Pancreas (tissue), 10 donors: ENCODE measurements around the gene MB21D2. TPM values are rescaled to one million over a fixed set of nuclear protein-coding genes. Genes with fewer than 3 reads are reported as not detected.

Experiments
- ATAC-seq, 4 donors: fragments of 200-7000 bp; cut with Tn5 transposase; one replicate each; pipeline versions ENCODE4 v1.8.0 to v1.9.1; 2020; ENCODE audit warnings: mild to moderate bottlenecking in 4 of 4, moderate library complexity in 4 of 4
- DNase-seq, 6 donors: peaks; one replicate each; pipeline ENCODE4 v3.0.0-alpha.2; 2020
- FAIRE-seq: peaks from 2 replicates; lab custom pipeline; 2012; peaks lifted over from hg19 to GRCh38; lab: Jason Lieb, UNC
- H3K27ac ChIP-seq, 4 donors: fragments of 200-600 bp; sonication (generic); 1 replicate in 3 of 4; 2 replicates in 1 of 4; pipeline versions ENCODE4 v1.5.0 to v1.8.0; 2020
- H3K27me3 ChIP-seq, 4 donors: fragments of 200-600 bp; one replicate each; pipeline ENCODE4 v1.8.0; 2021
- H3K36me3 ChIP-seq, 3 donors: fragments of 200-600 bp; sonication (generic) in 1 of 3; one replicate each; pipeline versions ENCODE4 v1.5.0 to v1.8.0; 2020 to 2021
- H3K4me1 ChIP-seq, 3 donors: fragments of 200-600 bp; one replicate each; pipeline ENCODE4 v1.8.0; 2021
- H3K4me3 ChIP-seq, 4 donors: fragments of 200-600 bp; sonication (generic) in 2 of 4; one replicate each; pipeline versions ENCODE4 v1.5.0 to v1.8.0; 2020 to 2021
- H3K9me3 ChIP-seq, 4 donors: fragments of 200-600 bp; one replicate each; pipeline ENCODE4 v1.8.0; 2021
- WGBS, 2 donors: extraction: QIAGEN DNeasy Blood & Tissue Kit; methylation state at CpG; one replicate each; pipeline ENCODE4 v1.1.7; 2013; 5-methylcytosine and 5-hydroxymethylcytosine counted together
- intact Hi-C, 3 donors: fragments of 100-400 bp; cut with DNase I; formaldehyde crosslinking; loops; one replicate each; pipeline versions ENCODE4 v1.11.1 to v1.14.2; 2022
- polyA plus RNA-seq, 2 donors: library from polyadenylated mRNA; stranded (reverse); fragments of 200-250 nt; gene quantifications; one replicate each; pipeline ENCODE4 v1.2.3, GENCODE V29; 2013
- total RNA-seq, 6 donors: library from RNA; stranded (reverse); fragmentation: NEBNext Ultra II Directional in 4 of 6; extraction: Animal tissue kit (Norgen Biotek cat#: 25700) in 4 of 6; gene quantifications; one replicate each; pipeline versions ENCODE4 v1.2.1 to v1.2.4, GENCODE V29; 2021 to 2023
- TF ChIP-seq, protein P1 (sequence below), 4 donors: fragments of 200-600 bp; sonication (generic) in 3 of 4; IDR thresholded peaks; one replicate each; pipeline versions ENCODE4 v1.5.0 to v1.8.0; 2021; ENCODE audit warnings: antibody characterized with exemption in 4 of 4
- donor health status: healthy with polysubstance abuse.
- donor health status: DM: no; HTN: no; CAD: no; lungs with moderate emphysema.
- donor health status: DM: no; HTN: no; CAD: no.
- donor health status: control.
- donor health status: control.
- donor health status: Bipolar disorder and iron deficiency.
- donor health status: DM: yes; HTN: yes; CAD: no.
- donor health status: DM: no; HTN: no; CAD: no.
- donor health status: DM: no; HTN: no; CAD: no.
- donor health status: DM: yes; HTN: yes; CAD: no.

MB21D2 gene
- total and polyA plus RNA-seq, 8 donors, result 0.37 to 2.3 (median 0.94) TPM

DNA sequence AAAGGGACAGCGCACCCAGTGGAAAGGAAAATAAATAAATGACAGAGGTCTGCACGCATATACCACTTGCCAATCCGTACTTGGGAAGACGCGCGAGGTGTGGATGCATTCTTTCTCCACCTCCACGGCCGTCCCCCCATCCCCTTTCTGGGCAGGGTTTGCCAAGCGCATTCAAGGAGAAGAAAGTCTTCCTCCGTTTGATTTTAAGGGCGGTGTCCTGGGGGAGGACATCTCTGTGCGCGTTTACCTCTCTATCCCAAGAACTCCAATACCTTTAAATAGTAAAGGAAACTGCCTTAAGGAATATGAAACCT is 576 bp upstream of the MB21D2 start:
- FAIRE-seq (no peak), ATAC-seq (no peak), DNase-seq (no peak)
- Histone ChIP-seq H3K4me3 (peak overlapping the region; percentile 54 to 77 (median 67)), H3K9me3 (no peaks in the 10 kb centered on the region), H3K36me3 (no peaks in the 10 kb centered on the region), H3K27me3 (no peaks in the 10 kb centered on the region), H3K27ac (peak overlapping the region; percentile 68 to 92 (median 76)), H3K4me1 (peaks cover 0 to 6% (median 0%) of the 10 kb centered on the region in 3 donors)
- TF ChIP-seq, protein P1, sequence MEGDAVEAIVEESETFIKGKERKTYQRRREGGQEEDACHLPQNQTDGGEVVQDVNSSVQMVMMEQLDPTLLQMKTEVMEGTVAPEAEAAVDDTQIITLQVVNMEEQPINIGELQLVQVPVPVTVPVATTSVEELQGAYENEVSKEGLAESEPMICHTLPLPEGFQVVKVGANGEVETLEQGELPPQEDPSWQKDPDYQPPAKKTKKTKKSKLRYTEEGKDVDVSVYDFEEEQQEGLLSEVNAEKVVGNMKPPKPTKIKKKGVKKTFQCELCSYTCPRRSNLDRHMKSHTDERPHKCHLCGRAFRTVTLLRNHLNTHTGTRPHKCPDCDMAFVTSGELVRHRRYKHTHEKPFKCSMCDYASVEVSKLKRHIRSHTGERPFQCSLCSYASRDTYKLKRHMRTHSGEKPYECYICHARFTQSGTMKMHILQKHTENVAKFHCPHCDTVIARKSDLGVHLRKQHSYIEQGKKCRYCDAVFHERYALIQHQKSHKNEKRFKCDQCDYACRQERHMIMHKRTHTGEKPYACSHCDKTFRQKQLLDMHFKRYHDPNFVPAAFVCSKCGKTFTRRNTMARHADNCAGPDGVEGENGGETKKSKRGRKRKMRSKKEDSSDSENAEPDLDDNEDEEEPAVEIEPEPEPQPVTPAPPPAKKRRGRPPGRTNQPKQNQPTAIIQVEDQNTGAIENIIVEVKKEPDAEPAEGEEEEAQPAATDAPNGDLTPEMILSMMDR (IDR thresholded peaks at IDR 0.05), result no peak
- 2% methylated on average over 13 of the region's 13 CpGs for WGBS, 2 donors
- intact Hi-C loops, result loop anchor here in 1 of 3 donors (10.0 kb wide), 1 partner anchor 63 kb away; no protein-coding TSS in a partner anchor

DNA sequence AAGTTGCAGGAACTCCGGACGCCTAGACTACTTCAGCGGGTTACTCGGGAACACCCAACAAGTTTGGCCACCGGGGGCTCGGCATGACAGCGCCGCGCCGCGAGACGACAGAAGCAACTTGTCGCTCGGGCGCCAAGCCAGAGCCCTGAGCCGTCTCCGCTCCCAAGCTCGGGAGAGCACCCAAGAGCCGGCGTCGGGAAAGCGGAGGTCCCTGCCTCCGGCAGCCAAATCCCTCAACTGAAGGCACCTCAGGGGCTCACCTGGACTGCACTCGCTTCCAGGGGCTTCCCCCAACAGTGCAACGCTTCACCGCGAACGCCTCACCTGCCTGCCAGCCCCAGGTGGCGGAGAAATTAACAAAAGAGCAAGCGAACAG is 640 bp downstream of the MB21D2 start:
- H3K27ac ChIP-seq, result peak overlapping the region; percentile 68 to 92 (median 76)
- TF ChIP-seq, protein P1 (IDR thresholded peaks at IDR 0.05), result no peak
- ATAC-seq, result peak; percentile 49 to 74 (median 62)
- intact Hi-C loops, result loop anchor here in 1 of 3 donors (10.0 kb wide), 1 partner anchor 62 kb away; no protein-coding TSS in a partner anchor
- peak; percentile 34 to 82 (median 58) for DNase-seq
- H3K36me3 ChIP-seq, result no peaks in the 10 kb centered on the region
- 0% methylated on average over 28 to 30 of the region's 30 CpGs for WGBS, 2 donors
- H3K27me3 ChIP-seq, result no peaks in the 10 kb centered on the region
- H3K4me3 ChIP-seq, result peak overlapping the region; percentile 54 to 77 (median 67)
- no peaks in the 10 kb centered on the region for H3K9me3 ChIP-seq
- FAIRE-seq, result no peak
- peaks cover 0 to 6% (median 0%) of the 10 kb centered on the region in 3 donors for H3K4me1 ChIP-seq

DNA sequence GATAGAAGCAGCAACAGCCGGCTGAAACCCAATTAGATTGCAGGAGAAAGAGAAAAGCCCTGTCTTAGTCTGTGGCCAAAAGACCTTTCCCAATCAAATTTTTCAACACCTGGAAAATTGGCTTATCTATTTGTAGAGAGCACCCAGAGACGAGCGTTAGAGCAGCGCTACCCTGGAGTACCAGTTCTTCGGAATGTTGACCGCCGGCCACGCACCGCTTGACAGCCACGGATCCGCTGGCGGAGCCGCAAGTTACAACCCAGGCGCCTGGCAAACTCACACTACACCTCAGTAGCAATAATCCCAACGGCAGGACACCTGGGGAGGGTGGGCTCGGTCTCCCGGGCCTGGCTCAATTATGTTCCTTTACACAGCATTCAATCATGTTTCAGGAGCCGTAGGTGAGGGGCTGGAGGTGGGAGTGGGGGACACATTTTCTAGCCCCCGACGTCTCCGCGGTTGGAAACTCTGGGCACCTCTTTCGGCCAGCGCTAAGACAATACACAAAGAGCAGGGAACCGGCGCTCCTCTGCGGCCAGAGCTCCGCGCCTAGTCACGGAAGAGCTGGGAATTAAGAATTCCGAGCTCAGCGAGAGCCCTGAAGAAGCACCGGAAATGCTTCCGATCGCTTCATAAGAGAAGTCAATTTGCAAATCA is 1.2 kb downstream of the MB21D2 start:
- WGBS, 2 donors, result 1 to 3% methylated on average over 35 of the region's 35 CpGs
- FAIRE-seq (no peak), DNase-seq (peak in 4 of 6 donors; percentile 20 to 64 (median 30)), ATAC-seq (peak; percentile 29 to 45 (median 42))
- H3K36me3 ChIP-seq, result no peaks in the 10 kb centered on the region
- peaks cover 0 to 6% (median 0%) of the 10 kb centered on the region in 3 donors for H3K4me1 ChIP-seq
- H3K27me3 ChIP-seq, result no peaks in the 10 kb centered on the region
- peak overlapping the region; percentile 68 to 92 (median 76) for H3K27ac ChIP-seq
- TF ChIP-seq, protein P1 (IDR thresholded peaks at IDR 0.05), result no peak
- intact Hi-C loops, result loop anchor here in 1 of 3 donors (10.0 kb wide), 1 partner anchor 62 kb away; no protein-coding TSS in a partner anchor
- H3K4me3 ChIP-seq, result peak overlapping the region; percentile 54 to 77 (median 67)
- no peaks in the 10 kb centered on the region for H3K9me3 ChIP-seq

DNA sequence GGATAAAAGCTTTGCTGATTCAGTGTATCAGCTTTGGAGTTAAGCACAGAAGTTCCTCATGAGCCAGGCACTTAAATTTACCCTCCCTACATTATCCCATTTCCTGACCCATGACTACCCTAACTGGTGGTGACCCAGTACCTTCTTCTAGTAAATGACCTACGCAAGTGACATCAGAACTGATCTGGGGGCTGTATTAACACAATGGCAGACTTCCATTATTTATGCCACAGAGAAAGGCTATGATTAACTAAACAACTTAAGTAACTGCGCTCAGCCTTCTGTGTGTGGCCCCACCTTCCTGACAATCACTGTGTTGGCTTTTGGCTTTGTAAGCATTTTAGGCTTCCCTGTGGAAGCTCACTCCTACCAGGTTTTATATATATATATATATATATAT is 1.9 kb downstream of the MB21D2 start:
- FAIRE-seq (no peak), DNase-seq (no peak), ATAC-seq (no peak)
- intact Hi-C loops, result loop anchor here in 1 of 3 donors (10.0 kb wide), 1 partner anchor 61 kb away; no protein-coding TSS in a partner anchor
- WGBS, 2 donors, result 88 to 89% methylated on average over 2 of the region's 2 CpGs
- Histone ChIP-seq H3K36me3 (no peaks in the 10 kb centered on the region), H3K9me3 (no peaks in the 10 kb centered on the region), H3K27me3 (no peaks in the 10 kb centered on the region), H3K4me3 (no peak overlapping the region), H3K27ac (no peak overlapping the region), H3K4me1 (peaks cover 0 to 6% (median 0%) of the 10 kb centered on the region in 3 donors)
- TF ChIP-seq, protein P1 (IDR thresholded peaks at IDR 0.05), result no peak

DNA sequence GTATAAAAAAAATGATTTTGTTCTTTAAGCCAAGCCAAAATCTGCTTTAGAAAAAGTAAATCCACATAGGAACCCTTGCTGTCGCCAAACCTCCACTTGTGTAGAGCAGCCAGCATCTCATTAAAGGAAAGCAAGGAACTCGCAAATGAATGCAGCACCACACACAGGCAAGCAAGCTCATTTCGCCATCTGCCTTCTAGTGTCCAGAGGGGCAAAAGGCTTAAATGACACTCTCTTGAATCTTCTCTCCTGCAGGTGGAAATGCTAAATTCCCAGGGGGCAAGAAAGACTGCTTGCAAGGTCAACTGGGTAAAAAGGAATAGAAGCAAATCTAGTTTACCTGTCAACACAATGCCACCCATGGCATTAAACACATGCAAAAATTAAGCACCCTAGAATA is 2.4 kb downstream of the MB21D2 start:
- WGBS, 2 donors, result 87 to 91% methylated on average over 3 of the region's 3 CpGs
- H3K27ac ChIP-seq, result no peak overlapping the region
- no peaks in the 10 kb centered on the region for H3K9me3 ChIP-seq
- no peaks in the 10 kb centered on the region for H3K27me3 ChIP-seq
- no peak overlapping the region for H3K4me3 ChIP-seq
- peaks cover 0 to 6% (median 0%) of the 10 kb centered on the region in 3 donors for H3K4me1 ChIP-seq
- ATAC-seq (no peak), DNase-seq (no peak), FAIRE-seq (no peak)
- intact Hi-C loops, result loop anchor here in 1 of 3 donors (10.0 kb wide), 1 partner anchor 61 kb away; no protein-coding TSS in a partner anchor
- no peaks in the 10 kb centered on the region for H3K36me3 ChIP-seq
- TF ChIP-seq, protein P1 (IDR thresholded peaks at IDR 0.05), result no peak
